Endothelial cell of umbilical vein (primary cell): ENCODE measurements around the gene ACTR2. TPM values are rescaled to one million over a fixed set of nuclear protein-coding genes. Genes with fewer than 3 reads are reported as not detected.

Experiments used
- BruUV-seq: library from RNA; stranded (reverse); fragments of 400-500 nt; replicated peaks from 2 replicates; lab custom pipeline; 2021; lab: Mats Ljungman, UMichigan
- CTCF ChIA-PET: fragments of 300-600, 350-600 bp; sonication (Branson Sonifier 250); formaldehyde crosslinking; loops from one replicate; lab custom pipeline; 2021; ENCODE audit warnings: antibody characterized with exemption, inconsistent platforms; lab: Charles Lee
- POLR2A ChIA-PET: fragments of 300-600, 350-600 bp; sonication (Branson Sonifier 250); formaldehyde crosslinking; loops from one replicate; lab custom pipeline; 2021; ENCODE audit warnings: antibody characterized with exemption, inconsistent platforms; lab: Charles Lee
- DNase-seq: peaks from one replicate; pipeline ENCODE4 v3.0.0-alpha.2; 2011; ENCODE audit warnings: low read depth, low spot score
- FAIRE-seq: peaks from 2 replicates; lab custom pipeline; 2011; peaks lifted over from hg19 to GRCh38; lab: Jason Lieb, UNC
- H2AFZ ChIP-seq: 2 replicates; pipeline ENCODE4 v1.6.0; 2012; ENCODE audit warnings: low read depth, low read length, control low read depth, inconsistent platforms
- H3K27ac ChIP-seq: 2 replicates; pipeline ENCODE4 v1.5.1; 2011; ENCODE audit warnings: low read depth, mild to moderate bottlenecking, control low read depth, low read length, moderate library complexity; ENCODE audit not compliant: insufficient read depth
- H3K27me3 ChIP-seq, 2 experiments: 2 replicates each; pipeline versions ENCODE4 v1.6.0 to v1.6.1; 2011; ENCODE audit warnings: low read length in 2 of 2, mixed read lengths in 1 of 2; ENCODE audit not compliant: control insufficient read depth in 2 of 2, insufficient read depth in 2 of 2
- H3K36me3 ChIP-seq, 2 experiments: 2 replicates in 1 of 2; 3 replicates in 1 of 2; pipeline ENCODE4 v1.5.1; 2011; ENCODE audit warnings: low read length in 2 of 2, mild to moderate bottlenecking in 1 of 2, moderate library complexity in 1 of 2; ENCODE audit not compliant: control insufficient read depth in 2 of 2, insufficient read depth in 2 of 2; ENCODE audit errors: extremely low read depth in 1 of 2
- H3K4me1 ChIP-seq: 3 replicates; pipeline ENCODE4 v1.5.1; 2011; ENCODE audit warnings: mild to moderate bottlenecking, low read length; ENCODE audit not compliant: control insufficient read depth, insufficient read depth; ENCODE audit errors: extremely low read depth
- H3K4me2 ChIP-seq: 2 replicates; pipeline ENCODE4 v1.6.1; 2011; ENCODE audit warnings: low read length, control low read depth, mixed read lengths; ENCODE audit not compliant: insufficient read depth
- H3K4me3 ChIP-seq, 3 experiments: fragments of 200-600 bp in 1 of 3; sonication (generic), shearing (Covaris generic) in 1 of 3; replicated peaks in 1 of 3; 2 replicates each; pipeline ENCODE4 v1.5.1; 2011 to 2016; ENCODE audit warnings: control low read depth in 3 of 3, low read length in 3 of 3, mild to moderate bottlenecking in 2 of 3, inconsistent platforms in 1 of 3, low read depth in 1 of 3, moderate library complexity in 1 of 3; ENCODE audit not compliant: insufficient read depth in 1 of 3
- H3K79me2 ChIP-seq: 2 replicates; pipeline ENCODE4 v1.6.0; 2012; ENCODE audit warnings: low read length, inconsistent platforms; ENCODE audit not compliant: control insufficient read depth, insufficient read depth
- H3K9ac ChIP-seq: replicated peaks from 2 replicates; pipeline ENCODE3; 2011; ENCODE audit warnings: low read length, control low read depth; ENCODE audit not compliant: insufficient read depth; ENCODE audit errors: extremely low read depth
- H3K9me1 ChIP-seq: replicated peaks from 3 replicates; pipeline ENCODE4 v1.6.0; 2011; ENCODE audit warnings: mild to moderate bottlenecking, low read length; ENCODE audit not compliant: control insufficient read depth, insufficient read depth; ENCODE audit errors: extremely low read depth
- H3K9me3 ChIP-seq: replicated peaks from 2 replicates; pipeline ENCODE4 v1.5.1; 2012; ENCODE audit warnings: low read length, inconsistent platforms; ENCODE audit not compliant: control insufficient read depth, insufficient read depth
- H4K20me1 ChIP-seq: replicated peaks from 2 replicates; pipeline ENCODE3; 2011; ENCODE audit warnings: mild to moderate bottlenecking, low read length; ENCODE audit not compliant: control insufficient read depth, insufficient read depth; ENCODE audit errors: extremely low read depth
- EZH2 ChIP-seq: IDR thresholded peaks from 2 replicates; pipeline ENCODE4 v1.6.1; 2012; ENCODE audit warnings: borderline replicate concordance, low read depth, mild to moderate bottlenecking, moderate library complexity, low read length, inconsistent platforms; ENCODE audit not compliant: severe bottlenecking
- FOS ChIP-seq: IDR thresholded peaks from 2 replicates; pipeline ENCODE4 v1.6.1; 2011; ENCODE audit warnings: mild to moderate bottlenecking, low read length, moderate library complexity, borderline replicate concordance; ENCODE audit not compliant: insufficient read depth
- GATA2 ChIP-seq: IDR thresholded peaks from 2 replicates; pipeline ENCODE4 v1.7.0; 2011; ENCODE audit warnings: low read depth, mild to moderate bottlenecking, moderate library complexity, mixed read lengths, low read length; ENCODE audit not compliant: insufficient read length, insufficient read depth
- JUN ChIP-seq: IDR thresholded peaks from 2 replicates; pipeline ENCODE4 v1.6.1; 2011; ENCODE audit warnings: borderline replicate concordance, low read depth; ENCODE audit not compliant: insufficient read length, insufficient read depth
- MAX ChIP-seq: IDR thresholded peaks from 2 replicates; pipeline ENCODE4 v1.6.1; 2011; ENCODE audit not compliant: insufficient read depth, insufficient read length
- MYC ChIP-seq: IDR thresholded peaks from one replicate; pipeline ENCODE4 v1.6.1; 2011; ENCODE audit warnings: mild to moderate bottlenecking, low read depth, low read length
- POLR2A ChIP-seq: IDR thresholded peaks from 2 replicates; pipeline ENCODE4 v1.6.1; 2012; ENCODE audit warnings: low read depth, mild to moderate bottlenecking, control low read depth, low read length
- POLR2AphosphoS5 ChIP-seq: IDR thresholded peaks from 2 replicates; pipeline ENCODE4 v1.6.1; 2012; ENCODE audit warnings: low read depth, mild to moderate bottlenecking, control low read depth, low read length, moderate library complexity; ENCODE audit not compliant: insufficient read depth
- dilution Hi-C: fragments of 300-500 bp; cut with MboI; formaldehyde crosslinking; loops from one replicate; pipeline ENCODE4 v1.15.0; 2019; ENCODE audit warnings: low sequenced_read_pairs; ENCODE audit not compliant: extremely low pct_ligation_motif_present
- intact Hi-C: fragments of 100-400 bp; cut with micrococcal nuclease; formaldehyde crosslinking; loops from one replicate; pipeline ENCODE4 v1.10.0; 2022
- polyA plus RNA-seq, 4 experiments: library from polyadenylated mRNA; depleted of rRNA in 3 of 4; stranded (reverse) in 3 of 4; unstranded in 1 of 4; fragments of >200 nt; gene quantifications; 2 replicates each; pipeline versions ENCODE4 v1.2.1 to v1.2.3, GENCODE V29; 2011 to 2012; ENCODE audit warnings: missing spikeins in 1 of 4
- total RNA-seq: library from RNA; stranded (reverse); gene quantifications from 2 replicates; pipeline ENCODE4 v1.2.3, GENCODE V29; 2021
- TF ChIP-seq, protein P1 (sequence below), 2 donors: IDR thresholded peaks; 1 replicate in 1 of 2; 2 replicates in 1 of 2; pipeline ENCODE4 v1.5.1; 2011; ENCODE audit warnings: low read length in 2 of 2, mild to moderate bottlenecking in 2 of 2, moderate library complexity in 2 of 2, control low read depth in 1 of 2, inconsistent platforms in 1 of 2, low read depth in 1 of 2; ENCODE audit not compliant: insufficient read depth in 1 of 2; ENCODE audit errors: extremely low read depth in 1 of 2

Gene ACTR2
- total and polyA plus RNA-seq, 2 donors (not counting 3 experiments of a cell fraction or from before 2014, with no cell fraction given), result 48.7 to 287 TPM

GRCh38 chr2:65292106-65292400 is 64.4 kb downstream of the ACTR2 start:
- no peak for FAIRE-seq
- Histone ChIP-seq H3K9me3 (no peaks in the 10 kb centered on the region), H3K79me2 (no peaks in the 10 kb centered on the region), H3K27me3 (peaks cover 13 to 44% of the 10 kb centered on the region in 2 experiments), H3K4me1 (no peaks in the 10 kb centered on the region), H3K36me3 (no peaks in the 10 kb centered on the region), H3K4me3 (no peak overlapping the region), H4K20me1 (no peaks in the 10 kb centered on the region), H2AFZ (no peak overlapping the region), H3K9ac (no peak overlapping the region), H3K27ac (no peak overlapping the region), H3K9me1 (no peaks in the 10 kb centered on the region), H3K4me2 (no peak overlapping the region)
- POLR2A ChIA-PET, result no interaction called here
- intact Hi-C loops (no loop called here), dilution Hi-C loops (no loop called here)
- TF ChIP-seq JUN (no peak), GATA2 (no peak), MAX (no peak), EZH2 (no peak), POLR2AphosphoS5 (no peak), POLR2A (no peak), FOS (no peak), MYC (no peak)
- TF ChIP-seq, protein P1, sequence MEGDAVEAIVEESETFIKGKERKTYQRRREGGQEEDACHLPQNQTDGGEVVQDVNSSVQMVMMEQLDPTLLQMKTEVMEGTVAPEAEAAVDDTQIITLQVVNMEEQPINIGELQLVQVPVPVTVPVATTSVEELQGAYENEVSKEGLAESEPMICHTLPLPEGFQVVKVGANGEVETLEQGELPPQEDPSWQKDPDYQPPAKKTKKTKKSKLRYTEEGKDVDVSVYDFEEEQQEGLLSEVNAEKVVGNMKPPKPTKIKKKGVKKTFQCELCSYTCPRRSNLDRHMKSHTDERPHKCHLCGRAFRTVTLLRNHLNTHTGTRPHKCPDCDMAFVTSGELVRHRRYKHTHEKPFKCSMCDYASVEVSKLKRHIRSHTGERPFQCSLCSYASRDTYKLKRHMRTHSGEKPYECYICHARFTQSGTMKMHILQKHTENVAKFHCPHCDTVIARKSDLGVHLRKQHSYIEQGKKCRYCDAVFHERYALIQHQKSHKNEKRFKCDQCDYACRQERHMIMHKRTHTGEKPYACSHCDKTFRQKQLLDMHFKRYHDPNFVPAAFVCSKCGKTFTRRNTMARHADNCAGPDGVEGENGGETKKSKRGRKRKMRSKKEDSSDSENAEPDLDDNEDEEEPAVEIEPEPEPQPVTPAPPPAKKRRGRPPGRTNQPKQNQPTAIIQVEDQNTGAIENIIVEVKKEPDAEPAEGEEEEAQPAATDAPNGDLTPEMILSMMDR (IDR thresholded peaks at IDR 0.05; ENCODE audit: extremely low read depth in 1 of 2, insufficient read depth in 1 of 2, low read depth in 1 of 2, low read length in 2 of 2), result no peak
- no TSS peak for BruUV-seq
- CTCF ChIA-PET, result interaction anchor here (0.9 to 1.7 kb wide), 2 partner anchors 16 to 27 kb away, joined by 3 to 4 read pairs; no protein-coding TSS in a partner anchor
- no peak for DNase-seq
